DOHH2 (cell line): Measurements from ENCODE around the gene NPPA.

Source experiments
- EZH2phosphoT487 ChIP-seq: fragments of 200-600 bp; sonication (generic); IDR thresholded peaks from 2 replicates; pipeline ENCODE4 v1.6.1; 2017; ENCODE audit warnings: borderline replicate concordance, mild to moderate bottlenecking, antibody characterized with exemption, low read length, moderate library complexity, mixed read lengths
- TF ChIP-seq, protein P1 (sequence below): fragments of 200-600 bp; sonication (generic); IDR thresholded peaks from one replicate; pipeline ENCODE4 v1.5.1; 2014; ENCODE audit warnings: antibody characterized with exemption, mild to moderate bottlenecking, low read depth, low read length; ENCODE audit not compliant: poor library complexity, severe bottlenecking

DNA sequence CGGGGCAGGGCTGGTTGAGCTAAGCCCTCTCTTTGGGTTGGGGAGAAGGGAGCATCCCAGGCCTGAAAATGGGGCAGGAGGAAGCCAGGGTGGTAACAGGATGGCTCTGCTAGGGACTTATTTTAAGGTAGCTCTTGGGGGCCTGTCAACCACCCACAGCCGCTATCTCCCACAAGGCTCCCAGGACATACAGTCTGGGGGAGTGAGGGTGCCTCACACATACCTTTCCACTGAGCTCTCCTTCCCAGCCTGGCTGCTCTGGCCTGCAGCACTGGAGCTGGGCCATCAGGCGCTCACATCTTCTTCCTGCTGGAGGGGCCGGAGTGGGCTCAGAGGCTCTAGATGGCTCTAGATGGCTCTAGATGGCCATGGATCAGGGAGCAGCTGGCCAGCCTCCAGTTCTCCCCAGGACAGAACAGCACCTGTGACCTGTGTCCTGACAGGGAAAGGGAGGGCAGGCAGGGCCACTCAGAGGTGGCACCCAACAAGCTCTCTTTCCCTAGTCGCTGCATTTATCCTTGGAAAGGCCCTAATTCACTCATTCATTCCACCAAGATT, 22.1 kb upstream of the NPPA start:
- TF ChIP-seq, protein P1, sequence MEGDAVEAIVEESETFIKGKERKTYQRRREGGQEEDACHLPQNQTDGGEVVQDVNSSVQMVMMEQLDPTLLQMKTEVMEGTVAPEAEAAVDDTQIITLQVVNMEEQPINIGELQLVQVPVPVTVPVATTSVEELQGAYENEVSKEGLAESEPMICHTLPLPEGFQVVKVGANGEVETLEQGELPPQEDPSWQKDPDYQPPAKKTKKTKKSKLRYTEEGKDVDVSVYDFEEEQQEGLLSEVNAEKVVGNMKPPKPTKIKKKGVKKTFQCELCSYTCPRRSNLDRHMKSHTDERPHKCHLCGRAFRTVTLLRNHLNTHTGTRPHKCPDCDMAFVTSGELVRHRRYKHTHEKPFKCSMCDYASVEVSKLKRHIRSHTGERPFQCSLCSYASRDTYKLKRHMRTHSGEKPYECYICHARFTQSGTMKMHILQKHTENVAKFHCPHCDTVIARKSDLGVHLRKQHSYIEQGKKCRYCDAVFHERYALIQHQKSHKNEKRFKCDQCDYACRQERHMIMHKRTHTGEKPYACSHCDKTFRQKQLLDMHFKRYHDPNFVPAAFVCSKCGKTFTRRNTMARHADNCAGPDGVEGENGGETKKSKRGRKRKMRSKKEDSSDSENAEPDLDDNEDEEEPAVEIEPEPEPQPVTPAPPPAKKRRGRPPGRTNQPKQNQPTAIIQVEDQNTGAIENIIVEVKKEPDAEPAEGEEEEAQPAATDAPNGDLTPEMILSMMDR: no peak
- TF ChIP-seq EZH2phosphoT487: no peak
